Adipocyte (in vitro differentiated cells): ENCODE measurements around the gene FRA10AC1.

Experiments used
- DNase-seq: peaks from one replicate; pipeline ENCODE4 v3.0.0-alpha.2; 2015; ENCODE audit warnings: low read depth
- H3K27me3 ChIP-seq: replicated peaks from 2 replicates; pipeline ENCODE4 v1.7.0; 2013; ENCODE audit warnings: mild to moderate bottlenecking, low read length, moderate library complexity; ENCODE audit not compliant: control insufficient read depth, insufficient read depth
- H3K36me3 ChIP-seq: 2 replicates; pipeline ENCODE4 v1.7.0; 2013; ENCODE audit warnings: low read length, mild to moderate bottlenecking, moderate library complexity; ENCODE audit not compliant: control insufficient read depth, insufficient read depth, severe bottlenecking
- H3K4me1 ChIP-seq: 2 replicates; pipeline ENCODE4 v1.7.0; 2013; ENCODE audit warnings: mild to moderate bottlenecking, low read length, moderate library complexity; ENCODE audit not compliant: control insufficient read depth, insufficient read depth
- H3K4me3 ChIP-seq: 2 replicates; pipeline ENCODE4 v1.7.0; 2013; ENCODE audit warnings: mild to moderate bottlenecking, low read length, moderate library complexity
- H3K9ac ChIP-seq: 2 replicates; pipeline ENCODE4 v1.7.0; 2013; ENCODE audit warnings: mild to moderate bottlenecking, low read length, moderate library complexity
- H3K9me3 ChIP-seq: 2 replicates; pipeline ENCODE4 v1.7.0; 2013; ENCODE audit warnings: mild to moderate bottlenecking, low read length, moderate library complexity; ENCODE audit not compliant: control insufficient read depth

Gene FRA10AC1

DNA sequence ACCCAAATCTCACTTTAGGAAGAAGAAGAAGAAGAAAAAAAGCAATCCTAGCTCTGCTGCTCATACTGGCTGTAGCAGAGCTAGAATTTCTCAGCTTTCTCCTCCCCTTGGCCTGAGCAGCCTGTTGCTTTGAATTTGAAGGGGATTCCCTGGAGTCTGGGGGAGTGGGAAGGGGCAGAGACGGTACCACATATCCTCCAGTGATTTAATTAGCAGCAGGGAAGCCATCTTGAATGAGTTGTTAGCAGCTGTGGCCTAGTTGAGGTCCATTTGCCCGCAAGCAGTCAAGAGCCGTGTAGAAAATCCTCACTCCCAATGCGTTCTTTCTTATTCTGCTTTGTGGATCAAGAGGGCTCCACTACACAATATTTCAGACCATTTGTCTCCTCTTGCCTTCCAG, 73.5 kb downstream of the FRA10AC1 start:
- no peaks in the 10 kb centered on the region for H3K4me1 ChIP-seq
- H3K36me3 ChIP-seq: no peaks in the 10 kb centered on the region
- DNase-seq: no peak
- H3K9me3 ChIP-seq: no peaks in the 10 kb centered on the region
- H3K9ac ChIP-seq: no peak overlapping the region
- H3K27me3 ChIP-seq: peaks cover 29% of the 10 kb centered on the region
- H3K4me3 ChIP-seq: no peak overlapping the region

DNA sequence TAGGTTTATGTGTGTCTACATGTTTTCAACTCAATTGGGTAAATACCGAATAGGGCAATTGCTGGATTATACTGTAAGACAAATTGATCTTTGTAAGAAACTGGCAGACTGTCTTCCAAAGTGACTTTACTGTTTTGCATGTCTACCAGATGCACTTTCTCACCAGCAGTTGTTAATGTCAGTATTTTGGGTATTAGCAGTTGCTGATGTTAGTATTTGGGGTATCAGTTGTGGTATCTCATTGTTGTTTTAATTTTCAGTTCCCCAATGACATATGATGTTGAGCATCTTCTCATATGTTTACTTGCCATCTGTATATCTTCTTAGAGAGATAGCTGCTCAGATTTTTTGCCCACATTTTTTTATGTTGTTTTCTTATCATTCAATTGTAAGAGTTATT, 79.5 kb downstream of the FRA10AC1 start:
- Histone ChIP-seq H3K9ac (no peak overlapping the region), H3K27me3 (peaks cover 33% of the 10 kb centered on the region), H3K36me3 (no peaks in the 10 kb centered on the region), H3K4me1 (no peaks in the 10 kb centered on the region), H3K9me3 (no peaks in the 10 kb centered on the region), H3K4me3 (no peak overlapping the region)
- no peak for DNase-seq

DNA sequence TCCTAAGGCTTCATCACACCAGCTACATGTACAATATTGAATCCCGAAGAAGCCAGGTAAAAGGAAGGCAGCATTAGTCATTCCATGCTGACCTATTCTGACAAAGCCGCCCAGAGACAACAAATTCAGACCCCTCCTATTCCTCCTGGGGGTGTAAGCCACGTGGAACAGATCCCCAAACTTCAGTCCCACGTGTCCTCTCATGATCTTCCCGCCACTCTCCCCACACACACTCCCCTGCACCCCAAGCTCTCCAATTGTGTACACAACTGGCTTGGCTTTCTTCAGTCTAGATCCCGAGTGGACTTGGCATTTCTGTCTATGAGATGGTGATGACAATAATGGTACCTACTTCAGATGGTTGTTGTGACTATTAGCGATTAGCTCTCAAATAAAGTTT, 81.5 kb downstream of the FRA10AC1 start:
- Histone ChIP-seq H3K4me1 (no peaks in the 10 kb centered on the region), H3K9ac (no peak overlapping the region), H3K36me3 (no peaks in the 10 kb centered on the region), H3K27me3 (peaks cover 46% of the 10 kb centered on the region), H3K9me3 (no peaks in the 10 kb centered on the region), H3K4me3 (no peak overlapping the region)
- DNase-seq: no peak
